ENCODE data around the gene CALCOCO2. TPM values are rescaled to one million over a fixed set of nuclear protein-coding genes. Genes with fewer than 3 reads are reported as not detected.

Gene CALCOCO2
- total RNA-seq, 4 donors from 2014 or later: 97.7 to 112 (median 106) TPM

GRCh38 chr17:48873209-48873608 lies 42.4 kb downstream of the CALCOCO2 start:
- WGBS, 2 donors: 48 to 64% methylated on average over 1 of the region's 1 CpG
- TF ChIP-seq, protein P1, sequence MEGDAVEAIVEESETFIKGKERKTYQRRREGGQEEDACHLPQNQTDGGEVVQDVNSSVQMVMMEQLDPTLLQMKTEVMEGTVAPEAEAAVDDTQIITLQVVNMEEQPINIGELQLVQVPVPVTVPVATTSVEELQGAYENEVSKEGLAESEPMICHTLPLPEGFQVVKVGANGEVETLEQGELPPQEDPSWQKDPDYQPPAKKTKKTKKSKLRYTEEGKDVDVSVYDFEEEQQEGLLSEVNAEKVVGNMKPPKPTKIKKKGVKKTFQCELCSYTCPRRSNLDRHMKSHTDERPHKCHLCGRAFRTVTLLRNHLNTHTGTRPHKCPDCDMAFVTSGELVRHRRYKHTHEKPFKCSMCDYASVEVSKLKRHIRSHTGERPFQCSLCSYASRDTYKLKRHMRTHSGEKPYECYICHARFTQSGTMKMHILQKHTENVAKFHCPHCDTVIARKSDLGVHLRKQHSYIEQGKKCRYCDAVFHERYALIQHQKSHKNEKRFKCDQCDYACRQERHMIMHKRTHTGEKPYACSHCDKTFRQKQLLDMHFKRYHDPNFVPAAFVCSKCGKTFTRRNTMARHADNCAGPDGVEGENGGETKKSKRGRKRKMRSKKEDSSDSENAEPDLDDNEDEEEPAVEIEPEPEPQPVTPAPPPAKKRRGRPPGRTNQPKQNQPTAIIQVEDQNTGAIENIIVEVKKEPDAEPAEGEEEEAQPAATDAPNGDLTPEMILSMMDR (IDR thresholded peaks at IDR 0.05): no peak
- TF ChIP-seq POLR2A (IDR thresholded peaks at IDR 0.05): no peak
- H3K4me3 ChIP-seq (ENCODE audit: low read depth, poor library complexity, severe bottlenecking): no peak overlapping the region
- intact Hi-C loops (cut with DNase I; ENCODE audit: low total_unique reads): no loop called here
- no peak for DNase-seq (ENCODE audit: low spot score in 2 of 2)

DNA sequence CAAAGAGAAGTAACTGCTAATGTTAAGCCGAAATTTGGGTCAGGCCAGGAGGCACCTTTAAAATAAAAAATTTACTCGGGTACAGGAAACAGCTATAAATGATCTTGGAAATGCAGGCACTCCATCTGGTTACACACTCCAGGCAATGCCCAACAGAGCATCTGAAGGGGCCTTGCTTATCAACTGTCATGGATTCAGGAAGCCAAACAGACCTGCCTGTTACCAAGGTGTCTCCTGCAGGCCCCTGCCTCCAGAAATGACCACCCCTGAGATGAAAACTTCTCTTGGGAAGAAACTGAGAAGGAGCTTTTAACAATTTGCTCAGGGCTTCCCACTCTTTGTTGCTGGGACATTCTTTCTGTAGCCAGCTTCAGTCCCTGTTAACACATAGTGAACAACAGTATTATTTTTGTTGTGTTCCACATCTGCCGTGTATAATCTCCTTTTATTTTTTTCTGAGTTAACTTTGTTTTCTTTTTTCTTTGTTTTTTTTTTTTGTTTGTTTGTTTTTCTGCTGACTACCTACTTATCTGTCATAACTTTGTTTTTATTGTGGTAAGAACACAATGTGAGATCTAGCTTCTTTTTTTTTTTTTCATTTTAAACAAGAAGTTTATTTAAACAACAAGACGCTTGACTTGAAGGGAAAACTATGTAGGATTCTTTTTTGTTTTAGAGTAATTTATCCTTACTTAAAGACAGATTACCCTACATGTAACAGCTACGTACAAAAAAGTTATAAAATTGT lies 43.0 kb downstream of the CALCOCO2 start:
- DNase-seq (ENCODE audit: low spot score in 2 of 2): no peak
- 59 to 62% methylated on average over 5 of the region's 5 CpGs for WGBS, 2 donors
- intact Hi-C loops (cut with DNase I; ENCODE audit: low total_unique reads): no loop called here
- no peak for TF ChIP-seq POLR2A (IDR thresholded peaks at IDR 0.05)
- TF ChIP-seq, protein P1 (IDR thresholded peaks at IDR 0.05): no peak
- H3K4me3 ChIP-seq (ENCODE audit: low read depth, poor library complexity, severe bottlenecking): no peak overlapping the region

DNA sequence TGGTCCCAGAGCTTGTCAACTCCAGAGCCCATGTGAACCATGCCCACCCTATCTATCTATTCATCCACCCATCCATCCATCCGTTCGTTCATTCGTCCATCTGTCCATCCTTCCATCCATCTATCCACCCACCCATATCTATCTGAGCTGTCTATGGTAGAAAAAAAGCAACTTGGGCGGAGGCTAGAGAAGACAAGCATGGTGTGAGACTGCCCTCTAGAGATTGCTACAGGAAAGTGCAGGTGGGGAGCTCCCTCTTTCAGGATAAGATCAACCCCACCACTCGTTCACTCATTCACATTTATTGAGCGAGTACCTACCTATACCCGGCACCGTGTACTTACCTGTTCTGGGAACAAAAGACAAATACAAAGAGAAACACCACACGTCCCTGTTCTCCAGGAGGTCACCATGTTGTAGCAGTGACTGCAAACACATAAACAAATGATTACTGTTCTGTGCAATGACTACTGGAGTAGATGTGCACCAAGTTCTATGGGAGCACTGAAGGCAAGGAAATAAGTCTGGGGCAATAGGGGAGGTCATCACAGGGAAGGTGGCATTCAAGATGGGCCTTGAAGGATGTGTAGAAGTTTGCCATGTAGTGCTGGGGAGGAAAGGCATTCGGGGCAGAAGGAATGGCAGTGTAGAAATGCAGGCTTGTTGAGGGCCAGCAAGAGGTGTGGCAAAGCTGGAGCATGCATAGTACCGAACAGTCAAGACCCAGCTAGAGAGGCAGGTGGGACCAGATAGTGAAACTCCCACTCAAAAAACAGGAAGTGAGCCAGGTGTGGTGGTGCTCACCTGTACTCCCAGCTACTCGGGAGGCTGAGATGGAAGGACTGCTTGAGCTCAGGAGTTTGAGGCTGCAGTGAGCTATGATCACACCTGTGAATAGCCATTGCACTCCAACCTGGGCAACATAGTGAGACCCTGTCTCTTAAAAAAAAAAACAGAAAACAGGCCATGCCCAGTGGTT lies 48.4 kb downstream of the CALCOCO2 start:
- TF ChIP-seq, protein P1 (IDR thresholded peaks at IDR 0.05): peak in 1 of 3 donors; percentile 66
- TF ChIP-seq POLR2A (IDR thresholded peaks at IDR 0.05): no peak
- no peak overlapping the region for H3K4me3 ChIP-seq (ENCODE audit: low read depth, poor library complexity, severe bottlenecking)
- intact Hi-C loops (cut with DNase I; ENCODE audit: low total_unique reads): loop anchor here (5.0 kb wide), 1 partner anchor 82 kb away; no protein-coding TSS in a partner anchor
- DNase-seq (ENCODE audit: low spot score in 2 of 2): peak; percentile 40 to 90
- WGBS, 2 donors: 20 to 21% methylated on average over 12 of the region's 12 CpGs

DNA sequence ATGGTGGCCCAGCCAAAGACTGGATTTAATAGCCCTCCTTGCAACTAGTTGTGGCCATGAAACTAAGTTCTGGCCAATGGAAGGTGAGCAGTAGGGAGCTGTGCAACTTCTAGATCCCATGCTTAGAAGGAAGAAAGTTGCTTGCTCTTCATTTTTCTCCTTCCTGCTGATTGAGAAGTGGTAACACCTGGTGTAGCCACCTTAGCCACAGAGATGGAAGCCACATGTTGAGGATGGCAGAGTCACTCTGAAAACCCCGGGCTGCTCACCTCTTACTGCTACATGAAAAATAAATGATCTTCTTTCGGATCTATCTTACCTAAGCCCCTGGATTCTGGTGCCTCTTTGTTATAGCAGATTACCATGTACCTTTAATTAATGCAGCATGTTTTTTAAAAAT lies 51.4 kb downstream of the CALCOCO2 start:
- 77 to 87% methylated on average over 2 of the region's 2 CpGs for WGBS, 2 donors
- TF ChIP-seq, protein P1 (IDR thresholded peaks at IDR 0.05): no peak
- no peak for TF ChIP-seq POLR2A (IDR thresholded peaks at IDR 0.05)
- intact Hi-C loops (cut with DNase I; ENCODE audit: low total_unique reads): loop anchor here (5.0 kb wide), 2 partner anchors 65 to 165 kb away; partner anchors contain the start of gene TTLL6
- no peak overlapping the region for H3K4me3 ChIP-seq (ENCODE audit: low read depth, poor library complexity, severe bottlenecking)
- DNase-seq (ENCODE audit: low spot score in 2 of 2): no peak

DNA sequence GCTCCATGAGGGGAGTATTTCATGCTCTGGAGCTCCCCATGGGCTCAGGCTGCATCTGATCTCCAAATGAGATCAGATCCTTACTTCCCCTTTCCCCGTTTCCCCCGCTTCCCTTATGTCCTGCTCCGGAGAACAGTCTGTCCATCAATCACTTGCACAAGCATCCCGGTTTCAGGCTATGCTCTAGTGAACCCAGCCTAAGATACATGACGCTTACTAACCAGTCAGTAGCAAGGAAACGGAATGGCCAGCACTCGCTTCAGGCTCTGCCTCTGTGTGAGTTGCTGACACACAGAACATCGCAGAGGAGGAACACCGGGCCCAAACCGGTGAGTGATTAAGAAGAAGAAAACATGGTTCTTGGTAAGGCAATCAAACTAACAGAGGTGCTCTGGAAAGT lies 52.3 kb downstream of the CALCOCO2 start:
- TF ChIP-seq, protein P1 (IDR thresholded peaks at IDR 0.05): no peak
- no peak for TF ChIP-seq POLR2A (IDR thresholded peaks at IDR 0.05)
- intact Hi-C loops (cut with DNase I; ENCODE audit: low total_unique reads): loop anchor here (5.0 kb wide), 2 partner anchors 66 to 166 kb away; partner anchors contain the start of gene TTLL6
- H3K4me3 ChIP-seq (ENCODE audit: low read depth, poor library complexity, severe bottlenecking): no peak overlapping the region
- DNase-seq (ENCODE audit: low spot score in 2 of 2): no peak
- 64 to 65% methylated on average over 10 of the region's 10 CpGs for WGBS, 2 donors
